A673 (cell line): ENCODE results near the gene STK33.

Experiments
- EZH2 ChIP-seq: fragments of 200-600 bp; sonication (generic); IDR thresholded peaks from 2 replicates; pipeline ENCODE4 v1.6.1; 2017; ENCODE audit warnings: borderline replicate concordance, low read depth, mild to moderate bottlenecking, mixed read lengths, antibody characterized with exemption, low read length; ENCODE audit not compliant: poor library complexity, severe bottlenecking
- TF ChIP-seq, protein P1 (sequence below): fragments of 300-800, 200-600 bp; sonication (generic); conservative IDR thresholded peaks from 2 replicates; pipeline ENCODE4 v1.5.1; 2017; ENCODE audit warnings: low read depth, mild to moderate bottlenecking, antibody characterized with exemption, low read length, moderate library complexity, mixed read lengths

GRCh38 chr11:8344346-8344745 lies 249.7 kb downstream of the STK33 start:
- TF ChIP-seq, protein P1, sequence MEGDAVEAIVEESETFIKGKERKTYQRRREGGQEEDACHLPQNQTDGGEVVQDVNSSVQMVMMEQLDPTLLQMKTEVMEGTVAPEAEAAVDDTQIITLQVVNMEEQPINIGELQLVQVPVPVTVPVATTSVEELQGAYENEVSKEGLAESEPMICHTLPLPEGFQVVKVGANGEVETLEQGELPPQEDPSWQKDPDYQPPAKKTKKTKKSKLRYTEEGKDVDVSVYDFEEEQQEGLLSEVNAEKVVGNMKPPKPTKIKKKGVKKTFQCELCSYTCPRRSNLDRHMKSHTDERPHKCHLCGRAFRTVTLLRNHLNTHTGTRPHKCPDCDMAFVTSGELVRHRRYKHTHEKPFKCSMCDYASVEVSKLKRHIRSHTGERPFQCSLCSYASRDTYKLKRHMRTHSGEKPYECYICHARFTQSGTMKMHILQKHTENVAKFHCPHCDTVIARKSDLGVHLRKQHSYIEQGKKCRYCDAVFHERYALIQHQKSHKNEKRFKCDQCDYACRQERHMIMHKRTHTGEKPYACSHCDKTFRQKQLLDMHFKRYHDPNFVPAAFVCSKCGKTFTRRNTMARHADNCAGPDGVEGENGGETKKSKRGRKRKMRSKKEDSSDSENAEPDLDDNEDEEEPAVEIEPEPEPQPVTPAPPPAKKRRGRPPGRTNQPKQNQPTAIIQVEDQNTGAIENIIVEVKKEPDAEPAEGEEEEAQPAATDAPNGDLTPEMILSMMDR, result no peak
- TF ChIP-seq EZH2, result no peak
